Neural progenitor cell (in vitro differentiated cells): Measurements from ENCODE around the gene CDAN1. TPM values are rescaled to one million over a fixed set of nuclear protein-coding genes. Genes with fewer than 3 reads are reported as not detected.

Experiments used
- DNase-seq: peaks from one replicate; pipeline ENCODE4 v3.0.0-alpha.2; 2016; ENCODE audit warnings: low spot score
- H2AFZ ChIP-seq: fragments of 200-600 bp; sonication (generic); replicated peaks from 2 replicates; pipeline ENCODE4 v1.6.1; 2016; ENCODE audit warnings: antibody characterized with exemption
- H3F3A ChIP-seq: fragments of 200-600 bp; sonication (generic); 2 replicates; pipeline ENCODE4 v1.6.1; 2016; ENCODE audit warnings: antibody characterized with exemption, low read depth
- H3K27ac ChIP-seq: fragments of 200-600 bp; sonication (generic); 2 replicates; pipeline ENCODE4 v1.5.1; 2016; ENCODE audit warnings: mild to moderate bottlenecking
- H3K27me3 ChIP-seq: fragments of 200-600 bp; sonication (generic); 2 replicates; pipeline ENCODE4 v1.6.1; 2016; ENCODE audit warnings: mild to moderate bottlenecking, moderate library complexity
- H3K36me3 ChIP-seq: fragments of 200-600 bp; sonication (generic); 2 replicates; pipeline ENCODE4 v1.5.1; 2016
- H3K4me1 ChIP-seq: fragments of 200-600 bp; sonication (generic); 2 replicates; pipeline ENCODE4 v1.6.1; 2016; ENCODE audit warnings: mixed run types
- H3K4me2 ChIP-seq: fragments of 200-600 bp; sonication (generic); 2 replicates; pipeline ENCODE4 v1.6.1; 2016
- H3K4me3 ChIP-seq: fragments of 200-600 bp; sonication (generic); 2 replicates; pipeline ENCODE4 v1.5.1; 2016
- H3K79me2 ChIP-seq: fragments of 200-600 bp; sonication (generic); 2 replicates; pipeline ENCODE4 v1.6.1; 2016; ENCODE audit warnings: low read depth
- H3K9ac ChIP-seq: fragments of 200-600 bp; sonication (generic); 2 replicates; pipeline ENCODE4 v1.6.1; 2016
- H3K9me3 ChIP-seq: fragments of 200-600 bp; sonication (generic); 2 replicates; pipeline ENCODE4 v1.5.1; 2016; ENCODE audit warnings: low read depth
- H4K20me1 ChIP-seq: fragments of 200-600 bp; sonication (generic); 2 replicates; pipeline ENCODE4 v1.6.1; 2016; ENCODE audit warnings: low read depth
- H3K27ac Mint-ChIP-seq: 3 replicates; pipeline ENCODE4 v1.8.0; 2021; ENCODE audit warnings: mixed read lengths
- H3K27me3 Mint-ChIP-seq: 2 replicates; pipeline ENCODE4 v1.8.0; 2022; ENCODE audit warnings: low read depth, mild to moderate bottlenecking, inconsistent platforms, moderate library complexity, mixed read lengths; ENCODE audit not compliant: insufficient read depth
- H3K36me3 Mint-ChIP-seq: 3 replicates; pipeline ENCODE4 v1.8.0; 2021; ENCODE audit warnings: mixed read lengths
- H3K4me1 Mint-ChIP-seq: 3 replicates; pipeline ENCODE4 v1.8.0; 2021; ENCODE audit warnings: mixed read lengths
- H3K4me3 Mint-ChIP-seq: 3 replicates; pipeline ENCODE4 v1.8.0; 2021; ENCODE audit warnings: mild to moderate bottlenecking, moderate library complexity, mixed read lengths
- H3K9me3 Mint-ChIP-seq: 3 replicates; pipeline ENCODE4 v1.8.0; 2020; ENCODE audit warnings: mixed read lengths
- CTCF ChIP-seq: fragments of 200-600 bp; sonication (generic); IDR thresholded peaks from 2 replicates; pipeline ENCODE4 v1.5.1; 2017; ENCODE audit warnings: antibody characterized with exemption, mild to moderate bottlenecking
- EZH2 ChIP-seq: fragments of 200-600 bp; sonication (generic); IDR thresholded peaks from 2 replicates; pipeline ENCODE4 v1.6.1; 2017; ENCODE audit warnings: antibody characterized with exemption, mild to moderate bottlenecking, moderate library complexity
- EZH2phosphoT487 ChIP-seq: fragments of 200-600 bp; sonication (generic); IDR thresholded peaks from 2 replicates; pipeline ENCODE4 v1.6.1; 2017; ENCODE audit warnings: antibody characterized with exemption
- total RNA-seq: library from RNA; depleted of rRNA; stranded (reverse); fragments of >200 nt; gene quantifications from 2 replicates; pipeline ENCODE4 v1.2.3, GENCODE V29; 2015; ENCODE audit warnings: low replicate concordance

Gene CDAN1
- total RNA-seq, 1 donor from 2014 or later = 20.2 TPM

GRCh38 chr15:42707068-42707467 lies 29.9 kb downstream of the CDAN1 start:
- H3K36me3 ChIP-seq = no peaks in the 10 kb centered on the region
- H3K79me2 ChIP-seq = no peaks in the 10 kb centered on the region
- H3F3A ChIP-seq = no peaks in the 10 kb centered on the region
- H2AFZ ChIP-seq = no peak overlapping the region
- Mint-ChIP-seq H3K9me3 (no peaks in the 10 kb centered on the region), H3K36me3 (peaks cover 10% of the 10 kb centered on the region), H3K4me3 (no peak overlapping the region), H3K27ac (no peak overlapping the region), H3K4me1 (no peaks in the 10 kb centered on the region), H3K27me3 (peaks cover 3% of the 10 kb centered on the region)
- no peaks in the 10 kb centered on the region for H3K9me3 ChIP-seq
- TF ChIP-seq EZH2phosphoT487 = no peak
- TF ChIP-seq EZH2 = no peak
- TF ChIP-seq CTCF = no peak
- H3K4me1 ChIP-seq = no peaks in the 10 kb centered on the region
- H4K20me1 ChIP-seq = no peaks in the 10 kb centered on the region
- H3K4me2 ChIP-seq = no peak overlapping the region
- no peak overlapping the region for H3K4me3 ChIP-seq
- no peaks in the 10 kb centered on the region for H3K27me3 ChIP-seq
- DNase-seq = no peak
- no peak overlapping the region for H3K9ac ChIP-seq
- no peak overlapping the region for H3K27ac ChIP-seq

DNA sequence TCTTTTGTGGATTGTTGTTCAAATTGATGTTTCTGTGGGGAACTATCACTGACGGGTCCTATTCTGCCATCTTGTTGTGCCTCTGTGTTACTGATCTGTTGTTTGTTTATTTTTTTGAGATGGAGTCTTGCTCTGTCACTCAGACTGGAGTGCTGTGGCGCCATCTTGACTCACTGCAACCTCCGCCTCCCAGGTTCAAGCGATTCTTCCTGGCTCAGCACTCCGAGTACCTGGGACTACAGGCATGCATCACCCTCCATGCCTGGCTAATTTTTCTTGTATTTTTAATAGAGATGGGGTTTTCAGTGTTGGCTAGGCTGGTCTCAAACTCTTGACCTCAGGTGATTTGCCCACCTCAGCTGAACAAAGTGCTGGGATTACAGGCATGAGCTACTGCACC lies 31.6 kb downstream of the CDAN1 start:
- no peaks in the 10 kb centered on the region for H4K20me1 ChIP-seq
- H3K4me1 ChIP-seq = no peaks in the 10 kb centered on the region
- Mint-ChIP-seq H3K9me3 (peaks cover 8% of the 10 kb centered on the region), H3K27ac (no peak overlapping the region), H3K36me3 (peaks cover 23% of the 10 kb centered on the region), H3K4me1 (no peaks in the 10 kb centered on the region), H3K4me3 (no peak overlapping the region), H3K27me3 (peaks cover 5% of the 10 kb centered on the region)
- H3K4me2 ChIP-seq = no peak overlapping the region
- H2AFZ ChIP-seq = no peak overlapping the region
- H3K9ac ChIP-seq = no peak overlapping the region
- H3K27ac ChIP-seq = no peak overlapping the region
- H3K27me3 ChIP-seq = no peaks in the 10 kb centered on the region
- no peaks in the 10 kb centered on the region for H3K9me3 ChIP-seq
- no peak for TF ChIP-seq EZH2phosphoT487
- TF ChIP-seq EZH2 = no peak
- no peak for TF ChIP-seq CTCF
- no peak for DNase-seq
- no peaks in the 10 kb centered on the region for H3K36me3 ChIP-seq
- no peaks in the 10 kb centered on the region for H3K79me2 ChIP-seq
- no peaks in the 10 kb centered on the region for H3F3A ChIP-seq
- no peak overlapping the region for H3K4me3 ChIP-seq

GRCh38 chr15:42704492-42704926 lies 32.4 kb downstream of the CDAN1 start:
- Mint-ChIP-seq H3K4me3 (no peak overlapping the region), H3K9me3 (peaks cover 12% of the 10 kb centered on the region), H3K36me3 (peaks cover 30% of the 10 kb centered on the region), H3K27me3 (peaks cover 5% of the 10 kb centered on the region), H3K4me1 (no peaks in the 10 kb centered on the region), H3K27ac (no peak overlapping the region)
- Histone ChIP-seq H3K4me3 (no peak overlapping the region), H3K4me1 (no peaks in the 10 kb centered on the region), H3K27me3 (no peaks in the 10 kb centered on the region), H3K27ac (no peak overlapping the region), H3F3A (no peaks in the 10 kb centered on the region), H3K79me2 (no peaks in the 10 kb centered on the region), H3K9ac (no peak overlapping the region), H2AFZ (no peak overlapping the region), H3K9me3 (no peaks in the 10 kb centered on the region), H3K4me2 (no peak overlapping the region), H3K36me3 (no peaks in the 10 kb centered on the region), H4K20me1 (no peaks in the 10 kb centered on the region)
- TF ChIP-seq EZH2 (no peak), EZH2phosphoT487 (no peak), CTCF (peak; percentile 88)
- peak; percentile 85 for DNase-seq
